Measurements from ENCODE around the gene BAD. TPM values are rescaled to one million over a fixed set of nuclear protein-coding genes. Genes with fewer than 3 reads are reported as not detected.

BAD gene
- total RNA-seq, 1 donor = 66.5 TPM

Small RNA genes lying within 50 kb of the gene (small RNA-seq; reads per million reads assigned to genes)
- gene RF00019 = not detected

Other genes starting within 250 kb of the BAD start
- under 0.01 and 0.32 TPM in 2 replicates for gene FLRT1, start 248.7 kb downstream of the BAD start, total RNA-seq
- gene MACROD1, start 118.6 kb downstream of the BAD start, total RNA-seq = 16.1 and 21.0 TPM in 2 replicates
- 110 and 125 TPM in 2 replicates for gene STIP1, start 98.5 kb downstream of the BAD start, total RNA-seq
- 1.1 and 1.9 TPM in 2 replicates for gene FERMT3, start 77.9 kb downstream of the BAD start, total RNA-seq
- 18.8 and 38.6 TPM in 2 replicates for gene TRPT1, start 58.5 kb downstream of the BAD start, total RNA-seq
- 40.2 and 49.3 TPM in 2 replicates for gene NUDT22, start 58.4 kb downstream of the BAD start, total RNA-seq
- gene DNAJC4, start 54.1 kb downstream of the BAD start, total RNA-seq = 8.0 and 8.5 TPM in 2 replicates
- 20.6 and 24.8 TPM in 2 replicates for gene VEGFB, start 50.1 kb downstream of the BAD start, total RNA-seq
- 21.1 and 29.4 TPM in 2 replicates for gene FKBP2, start 43.6 kb downstream of the BAD start, total RNA-seq
- gene PPP1R14B, start 37.7 kb downstream of the BAD start, total RNA-seq = 102 and 129 TPM in 2 replicates
- gene PLCB3, start 33.1 kb downstream of the BAD start, total RNA-seq = 60.6 and 68.5 TPM in 2 replicates
- 11.1 and 13.5 TPM in 2 replicates for gene GPR137, start 1.2 kb upstream of the BAD start, total RNA-seq
- 0.12 TPM in 1 of 2 replicates, not detected in the other for gene KCNK4, start 6.6 kb upstream of the BAD start, total RNA-seq
- gene CATSPERZ, start 15.7 kb upstream of the BAD start, total RNA-seq = not detected in 2 replicates
- 22.6 and 30.2 TPM in 2 replicates for gene ESRRA, start 20.9 kb upstream of the BAD start, total RNA-seq
- 72.2 and 107 TPM in 2 replicates for gene TRMT112, start 32.9 kb upstream of the BAD start, total RNA-seq
- gene PRDX5, start 33.5 kb upstream of the BAD start, total RNA-seq = 151 and 192 TPM in 2 replicates
- 0.16 and 0.36 TPM in 2 replicates for gene CCDC88B, start 55.5 kb upstream of the BAD start, total RNA-seq
- gene RPS6KA4, start 74.5 kb upstream of the BAD start, total RNA-seq = 50.1 and 54.0 TPM in 2 replicates

Data from hair follicle dermal papilla cell (primary cell).